Embryonic facial prominence (tissue), 1 donor: ENCODE data around the gene PRIM1.
"Not testable (repeated sequence)": the region's sequence is repeated elsewhere in the genome, so short reads cannot be mapped to it uniquely, and the experiment has no call there.

Experiments used
- DNase-seq: peaks from one replicate; pipeline ENCODE4 v3.0.0-alpha.2; 2016; ENCODE audit errors: extremely low spot score

The PRIM1 gene

DNA sequence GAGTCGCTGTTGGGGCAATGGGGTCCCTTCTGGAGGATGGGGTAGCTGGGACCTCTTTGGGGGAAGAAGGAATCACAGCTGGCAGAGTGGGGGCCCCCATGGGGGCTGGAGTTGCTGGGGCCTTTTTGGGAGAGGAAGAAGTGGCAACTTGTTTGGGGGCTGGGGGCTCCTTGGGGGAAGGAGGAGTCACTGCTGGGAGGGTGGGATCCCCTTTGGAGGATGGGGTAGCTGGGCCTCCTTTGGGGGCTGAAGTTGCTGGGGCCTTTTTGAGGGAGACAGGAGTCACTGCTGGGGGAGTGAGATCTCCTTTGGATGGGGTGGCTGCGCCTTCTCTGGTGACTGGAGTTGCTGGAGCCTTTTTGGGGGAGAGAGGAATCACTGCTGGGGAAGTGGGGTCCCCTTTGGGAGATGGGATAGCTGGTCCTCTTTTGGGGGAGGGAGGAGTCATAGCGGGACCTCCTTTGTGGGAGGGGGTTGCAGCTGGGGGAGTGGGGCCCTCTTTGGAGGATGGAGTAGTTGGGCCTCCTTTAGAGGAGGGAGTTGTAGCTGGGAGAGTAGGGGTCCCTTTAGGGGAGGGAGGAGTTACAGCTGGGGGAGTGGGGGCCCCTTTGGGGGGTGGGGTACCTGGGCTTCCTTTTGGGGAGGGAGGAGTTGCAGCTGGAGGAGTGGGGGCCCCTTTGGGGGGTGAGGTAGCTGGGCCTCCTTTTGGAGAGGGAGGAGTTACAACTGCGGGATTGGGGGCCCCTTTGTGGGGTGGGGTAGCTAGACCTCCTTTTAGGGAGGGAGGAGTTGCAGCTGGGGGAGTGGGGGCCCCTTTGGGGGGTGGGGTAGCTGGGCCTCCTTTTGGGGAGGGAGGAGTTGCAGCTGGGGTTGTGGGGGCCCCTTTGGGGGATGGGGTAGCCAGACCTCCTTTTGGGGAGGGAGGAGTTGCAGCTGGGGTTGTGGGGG lies 34.9 kb downstream of the PRIM1 start:
- DNase-seq, result no peak

DNA sequence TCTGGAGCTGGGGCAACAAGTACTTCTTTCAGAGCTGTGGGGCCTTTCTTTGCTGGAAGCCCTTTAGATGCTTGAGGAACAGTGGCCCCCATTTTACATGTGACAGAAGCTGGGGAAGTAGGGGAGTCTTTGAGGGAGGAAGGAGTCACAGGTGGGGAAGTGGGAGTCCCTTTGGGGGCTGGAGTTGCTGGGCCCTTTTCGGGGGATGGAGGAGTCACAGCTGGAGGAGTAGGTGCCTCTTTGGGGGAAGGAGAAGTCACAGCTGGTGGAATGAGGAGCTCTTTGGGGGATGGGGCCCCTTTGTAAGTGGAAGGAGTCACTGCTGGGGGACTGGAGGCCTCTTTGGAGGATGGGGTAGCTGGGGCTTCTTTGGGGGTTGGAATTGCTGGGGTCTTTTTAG lies 35.7 kb downstream of the PRIM1 start:
- no peak for DNase-seq

DNA sequence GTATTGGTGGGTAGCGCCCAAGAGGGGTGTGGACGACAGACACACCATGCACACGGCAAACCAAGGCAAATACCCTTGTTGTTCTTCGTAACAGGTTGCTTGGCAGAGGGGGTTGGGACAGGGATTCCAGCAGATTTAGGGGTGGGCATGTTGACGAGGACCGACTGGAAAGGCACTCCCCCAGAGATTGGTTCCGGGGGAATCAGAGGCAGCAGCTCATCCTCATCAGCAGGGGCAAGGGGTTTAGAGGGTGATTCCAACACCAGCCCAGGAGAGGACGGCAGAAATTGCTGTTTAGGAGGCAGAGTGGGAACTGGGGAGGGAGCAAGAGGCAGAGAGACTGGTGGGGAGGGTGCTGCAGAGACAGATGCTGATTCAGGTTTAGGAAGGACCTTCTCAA lies 36.3 kb downstream of the PRIM1 start:
- DNase-seq, result no peak

DNA sequence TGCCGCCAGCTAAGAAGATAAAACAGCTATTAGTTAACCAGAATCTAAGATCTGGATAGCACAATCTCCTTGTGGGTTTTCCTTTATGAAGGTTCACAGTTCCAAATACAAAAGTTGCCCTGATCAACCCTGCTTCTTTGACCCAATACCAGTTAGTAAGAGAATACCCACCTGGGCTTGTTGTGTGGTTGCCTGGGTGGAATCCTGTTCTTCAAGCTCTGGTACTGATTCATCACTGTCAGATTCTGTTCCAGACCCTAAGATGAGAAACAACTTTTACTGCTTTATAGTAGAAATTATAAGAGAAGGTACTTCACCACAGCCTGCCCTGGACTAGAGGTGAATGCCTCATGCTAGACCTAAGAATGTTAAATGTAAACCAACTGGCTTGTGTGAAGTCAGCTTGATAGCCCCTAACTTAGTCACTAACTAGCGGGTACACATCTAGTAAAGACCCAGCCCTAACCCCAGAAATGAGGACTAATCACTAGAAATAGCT lies 37.6 kb downstream of the PRIM1 start:
- DNase-seq, result no peak

DNA sequence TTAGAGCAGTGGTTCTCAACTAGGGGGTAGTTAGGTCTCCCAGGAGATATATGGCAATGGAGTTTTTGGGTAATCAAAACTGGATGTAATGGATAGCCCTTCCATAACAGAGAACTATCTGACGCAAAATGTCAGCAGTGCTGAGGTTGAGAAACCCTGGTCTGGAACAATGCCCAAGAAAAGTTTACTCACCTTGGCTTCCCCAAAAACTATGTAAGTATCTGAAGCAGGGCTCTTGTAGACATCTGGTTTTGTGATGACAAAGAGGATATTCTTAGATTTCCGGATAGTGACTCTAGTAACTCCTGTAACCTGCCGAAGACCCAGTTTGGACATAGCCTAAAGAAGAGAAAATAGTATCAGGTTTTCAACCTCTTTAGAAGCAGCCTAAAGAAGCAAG lies 38.8 kb downstream of the PRIM1 start:
- DNase-seq, result no peak

DNA sequence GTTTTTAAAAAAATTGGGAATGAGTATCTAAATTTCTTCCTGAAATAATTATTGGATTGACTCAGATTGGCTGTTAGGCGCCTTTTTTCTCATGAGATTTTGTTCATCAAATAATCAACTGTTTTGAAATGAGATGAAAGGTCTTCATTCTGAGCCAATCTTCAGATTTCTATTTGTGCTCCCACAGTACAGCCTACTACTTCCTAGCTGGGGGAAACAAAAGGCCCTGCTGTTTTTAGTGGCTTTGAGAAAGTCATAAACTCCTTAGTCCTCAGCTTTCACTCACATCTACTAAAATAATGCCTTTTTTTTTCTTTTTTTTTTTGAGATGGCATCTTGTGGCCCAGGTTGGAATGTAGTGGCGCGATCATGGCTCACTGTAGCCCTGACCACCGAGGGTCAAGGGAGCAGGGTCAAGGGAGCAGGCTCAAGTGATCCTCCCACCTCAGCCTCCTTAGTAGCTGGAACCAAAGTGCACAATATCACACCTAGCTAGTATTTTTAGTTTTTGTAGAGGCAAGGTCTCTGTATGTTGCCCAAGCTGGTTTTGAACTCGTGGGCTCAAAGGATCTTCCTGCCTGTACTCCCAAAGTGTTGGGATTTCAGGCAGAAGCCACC lies 42.3 kb downstream of the PRIM1 start:
- DNase-seq, result no peak

DNA sequence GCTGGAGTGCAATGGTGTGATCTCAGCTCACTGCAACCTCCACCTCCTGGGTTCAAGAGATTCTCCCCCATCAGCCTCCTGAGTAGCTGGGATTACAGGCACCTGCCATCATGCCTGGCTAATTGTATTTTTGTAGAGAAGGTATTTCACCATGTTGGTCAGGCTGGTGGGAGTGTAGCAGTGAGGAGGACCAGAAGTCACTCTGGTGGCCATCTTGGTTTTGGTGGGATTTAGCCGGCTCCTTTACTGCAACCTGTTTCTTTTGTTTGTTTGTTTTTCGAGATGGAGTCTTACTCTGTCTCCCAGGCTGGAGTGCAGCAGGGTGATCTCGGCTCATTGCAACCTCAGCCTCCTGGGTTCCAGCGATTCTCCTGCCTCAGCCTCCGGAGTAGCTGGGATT lies 47.6 kb downstream of the PRIM1 start:
- not testable (repeated sequence) for DNase-seq

DNA sequence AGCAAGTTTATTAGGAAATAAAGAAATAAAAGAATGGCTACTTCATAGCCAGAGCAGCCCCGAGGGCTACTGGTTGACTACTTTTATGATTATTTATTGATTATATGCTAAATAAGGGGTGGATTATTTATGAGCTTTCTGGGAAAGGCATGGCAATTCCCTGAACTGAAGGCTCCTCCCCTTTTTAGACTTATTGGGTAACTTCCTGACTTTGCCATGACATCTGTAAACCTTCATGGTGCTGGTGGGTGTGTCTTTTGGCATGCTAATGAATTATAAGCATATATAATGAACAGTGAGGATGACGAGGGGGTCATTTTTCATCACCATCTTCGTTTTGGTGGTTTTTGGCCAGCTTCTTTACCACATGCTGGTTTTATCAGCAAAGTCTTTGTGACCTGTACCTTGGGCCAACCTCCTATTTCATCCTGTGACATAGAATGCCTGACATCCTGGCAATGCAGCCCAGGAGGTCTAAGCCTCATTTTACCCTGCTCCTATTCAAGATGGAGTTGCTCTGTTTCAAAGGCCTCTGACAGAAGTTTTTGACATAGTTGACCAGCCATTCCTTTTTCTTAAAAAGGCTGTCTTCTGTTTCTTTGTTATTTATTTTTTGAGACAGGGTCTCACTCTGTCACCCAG lies 53.0 kb downstream of the PRIM1 start:
- DNase-seq, result no peak

DNA sequence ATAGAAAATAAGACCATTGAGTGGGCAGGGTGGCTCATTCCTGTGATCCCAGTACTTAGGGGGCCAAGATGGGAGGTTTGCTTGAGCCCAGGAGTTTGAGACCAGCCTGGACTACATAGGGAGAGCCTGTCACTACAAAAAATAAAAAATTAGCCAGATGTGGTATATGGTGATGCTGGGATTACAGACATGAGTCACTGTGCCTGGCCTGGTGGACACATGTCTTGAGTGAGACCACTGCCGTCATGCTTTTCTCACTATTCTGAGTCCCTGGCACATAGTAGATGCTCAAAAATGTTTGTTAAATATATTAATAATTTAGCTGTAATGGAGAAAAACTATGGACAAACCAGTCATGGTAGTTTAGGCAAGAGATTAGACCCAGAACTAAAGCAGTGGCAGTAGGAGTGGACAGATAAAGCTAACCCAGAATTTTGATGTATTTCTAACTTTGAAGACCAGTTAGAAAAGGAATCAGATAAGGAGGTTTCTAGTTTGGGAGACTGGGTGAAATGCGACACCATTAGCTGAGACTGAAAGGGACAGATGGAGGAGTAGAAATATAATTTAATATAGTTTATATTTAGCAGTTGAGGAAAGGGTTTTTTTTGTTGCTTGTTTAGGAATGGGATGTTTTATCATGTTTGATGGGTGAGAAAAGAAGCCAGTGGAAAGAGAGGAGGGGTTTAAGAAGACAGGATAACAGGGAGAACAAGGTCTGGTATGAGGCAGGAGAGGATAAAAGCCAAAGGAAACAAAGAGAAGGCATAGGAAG lies 56.6 kb downstream of the PRIM1 start:
- DNase-seq, result no peak

DNA sequence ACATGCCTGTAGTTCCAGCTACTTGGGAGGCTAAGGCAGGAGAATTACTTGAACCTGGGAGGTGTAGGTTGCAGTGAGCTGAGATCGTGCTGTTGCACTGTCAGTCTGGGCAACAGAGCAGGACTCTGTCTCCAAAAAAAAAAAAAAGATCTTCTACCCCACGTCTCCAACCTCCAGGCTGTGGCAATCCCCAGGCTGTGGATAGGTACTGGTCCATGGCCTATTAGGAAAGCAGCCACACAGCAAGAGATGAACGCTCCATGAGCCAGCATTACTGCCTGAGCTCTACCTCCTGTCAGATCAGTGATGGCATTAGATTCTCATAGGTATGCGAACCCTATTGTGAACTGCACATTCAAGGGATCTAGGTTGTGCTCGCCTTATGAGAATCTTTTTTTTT lies 58.0 kb downstream of the PRIM1 start:
- DNase-seq, result no peak

DNA sequence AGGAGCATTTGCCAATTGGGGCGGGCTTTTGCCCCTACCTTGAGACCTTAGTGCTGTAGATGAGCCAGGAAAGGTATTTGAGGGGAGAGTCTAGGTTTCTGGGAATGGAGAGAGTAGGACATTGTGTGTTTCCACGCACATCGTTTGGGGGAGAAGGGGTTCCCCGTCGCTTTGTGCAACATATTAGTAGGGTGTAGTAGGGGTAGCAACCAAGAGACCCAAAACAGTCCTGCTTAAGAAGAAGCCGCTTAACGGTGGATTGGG lies 63.3 kb downstream of the PRIM1 start:
- DNase-seq, result no peak

DNA sequence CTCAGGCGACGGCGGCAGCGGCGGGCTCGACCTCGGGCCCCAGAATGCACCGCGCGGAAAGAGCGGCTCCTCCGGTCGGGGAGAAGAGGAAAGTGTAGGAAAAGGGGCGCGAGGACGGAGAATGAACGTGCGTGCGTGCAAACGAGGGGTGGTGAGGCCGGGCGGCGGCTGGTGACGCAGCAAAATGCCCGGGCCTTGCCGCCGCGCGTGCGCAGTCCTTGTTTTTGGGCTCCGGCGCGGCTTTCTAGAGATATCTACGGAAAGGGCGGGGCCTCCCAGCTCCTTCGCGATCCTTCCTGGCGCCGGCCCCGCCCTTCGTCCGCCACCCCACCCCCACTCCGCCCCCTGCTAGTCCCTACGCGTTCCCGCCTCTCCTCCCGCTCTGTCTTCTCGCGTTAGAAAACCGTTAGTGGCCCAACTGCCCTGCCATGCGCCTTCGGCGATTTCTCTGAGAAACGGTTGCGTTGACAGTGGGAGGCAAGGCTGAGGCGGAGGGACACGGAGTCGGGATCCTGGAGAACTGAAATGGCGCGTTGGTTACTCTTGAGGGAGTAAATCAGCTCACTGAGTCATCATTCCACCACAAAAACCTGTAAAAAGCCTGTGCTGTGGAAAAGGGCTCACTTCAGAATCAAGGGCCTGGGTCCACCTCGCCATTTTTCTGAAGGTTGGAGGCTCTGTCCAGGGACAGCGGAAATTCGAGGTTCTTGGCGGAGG lies 63.8 kb downstream of the PRIM1 start, which contains the start of gene PTGES3:
Gene PTGES3, minus strand, starts transcription at position 156 of the 717 bp plus-strand sequence. CDS start 285 bp downstream, outside the sequence.
- DNase-seq, result peak; percentile 99

DNA sequence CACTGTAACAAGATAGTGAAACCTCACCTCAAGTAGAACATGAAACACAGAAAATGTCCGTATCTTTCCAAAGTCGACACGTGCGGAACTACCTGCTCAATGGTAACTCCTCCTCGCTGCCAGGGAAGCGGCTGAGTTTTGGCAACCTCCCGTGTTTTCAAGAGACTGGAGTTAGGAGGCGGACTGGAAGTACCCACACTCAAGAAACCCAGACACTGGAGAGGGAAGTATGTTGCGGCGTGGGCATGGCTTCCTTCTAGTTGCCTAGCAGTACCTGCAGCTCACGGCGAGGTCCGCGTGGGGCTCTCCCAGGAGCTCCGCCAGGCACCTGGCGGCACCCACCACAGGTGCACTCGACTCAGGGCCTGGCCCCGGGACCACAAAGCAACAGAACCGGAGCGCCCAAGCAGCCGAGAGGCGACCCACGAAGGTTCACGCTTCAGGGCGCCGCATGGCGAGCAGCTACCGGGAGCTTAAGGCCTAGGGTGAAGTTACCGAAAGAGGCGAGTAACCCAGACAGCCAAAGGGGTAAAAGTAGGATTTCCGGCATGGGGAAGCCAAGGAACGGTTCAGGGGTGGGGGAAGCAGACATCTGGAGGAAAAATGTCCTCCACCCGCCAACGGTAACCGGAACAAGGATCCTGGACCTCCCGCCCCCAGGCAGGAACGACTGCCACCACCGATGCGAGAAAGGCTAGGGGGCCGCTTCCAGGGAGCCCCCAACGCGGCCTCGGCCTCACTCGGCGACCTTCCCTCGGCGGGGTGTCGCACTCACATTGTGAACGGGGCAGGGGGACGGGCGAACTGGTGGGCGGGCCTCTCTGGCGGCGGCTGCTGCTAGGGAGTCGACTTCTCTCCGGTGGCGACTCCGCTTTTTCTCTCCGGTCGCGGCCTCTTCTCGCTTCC lies 64.6 kb downstream of the PRIM1 start:
- peak; percentile 22 for DNase-seq

DNA sequence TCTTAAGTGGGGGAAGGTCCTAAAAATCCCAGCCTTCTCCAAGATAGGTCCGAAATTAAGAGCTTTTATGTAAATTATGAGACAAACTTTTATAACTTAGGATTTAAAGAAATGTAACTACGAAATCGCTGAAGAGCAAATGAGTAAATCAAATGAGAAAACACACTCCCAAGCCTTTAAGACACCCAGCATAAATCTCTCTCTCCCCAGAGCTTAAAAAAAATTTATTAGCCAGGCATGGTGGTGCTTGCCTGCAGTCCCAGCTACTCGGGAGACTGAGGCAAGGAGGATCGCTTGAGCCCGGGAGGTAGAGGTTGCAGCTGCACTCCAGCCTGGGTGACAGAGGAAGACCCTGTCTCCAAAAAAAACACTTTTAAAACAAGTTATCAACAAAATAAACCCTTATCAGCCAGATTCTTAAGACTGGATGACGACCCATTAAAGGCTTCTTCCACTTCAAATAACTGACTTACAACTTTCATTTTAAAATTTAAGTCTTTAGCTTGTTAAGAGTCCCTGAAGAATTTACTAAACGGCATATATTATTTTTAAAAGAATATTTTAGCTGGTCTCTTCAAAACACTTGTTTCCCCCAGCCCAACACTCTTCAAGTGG lies 67.3 kb downstream of the PRIM1 start:
- DNase-seq, result no peak

DNA sequence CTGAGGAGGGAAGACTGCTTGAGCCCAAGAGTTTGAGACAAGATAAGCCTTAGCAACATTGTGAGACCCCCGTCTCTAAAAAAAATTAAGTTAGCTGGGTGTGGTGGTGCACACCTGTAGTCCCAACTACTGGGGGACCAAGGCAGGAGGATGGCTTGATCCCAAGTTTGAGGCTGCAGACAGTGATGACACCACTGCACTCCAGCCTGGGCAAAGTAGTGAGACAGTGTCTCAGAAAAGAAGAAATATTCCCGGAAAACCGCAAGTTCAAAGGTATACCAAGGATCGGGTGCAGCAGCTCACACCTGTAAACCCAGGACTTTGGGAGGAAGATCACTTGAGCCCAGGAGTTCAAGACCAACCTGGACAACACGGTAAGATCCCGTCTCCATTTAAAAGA lies 69.8 kb downstream of the PRIM1 start:
- DNase-seq, result no peak
